ENCODE data around the gene TEX50. TPM values are rescaled to one million over a fixed set of nuclear protein-coding genes. Genes with fewer than 3 reads are reported as not detected.
"Not testable (repeated sequence)": the region's sequence is repeated elsewhere in the genome, so short reads cannot be mapped to it uniquely, and the experiment has no call there.

The TEX50 gene
- total RNA-seq: not detected

- no peak for DNase-seq (ENCODE audit: low spot score)
These were observed at the start of gene TEX50 for GRCh38 chr1:173635116-173635515. Gene TEX50 (plus strand): TSS chr1:173635338. CDS start chr1:173635522, 184 bp downstream.

- no peak for DNase-seq (ENCODE audit: low spot score)
These were observed 44.6 kb upstream of the TEX50 start for GRCh38 chr1:173590557-173590956.

- not testable (repeated sequence) for DNase-seq (ENCODE audit: low spot score)
These were observed 44.0 kb upstream of the TEX50 start for GRCh38 chr1:173591138-173591537.

- DNase-seq (ENCODE audit: low spot score): no peak
These were observed 38.9 kb upstream of the TEX50 start for GRCh38 chr1:173596097-173596825.

- no peak for DNase-seq (ENCODE audit: low spot score)
These were observed 33.5 kb upstream of the TEX50 start for GRCh38 chr1:173601588-173601987.

GRCh38 chr1:173603056-173603591 is 32.0 kb upstream of the TEX50 start, which contains the start of gene SLC9C2:
Gene SLC9C2 (minus strand): TSS chr1:173603072. CDS start chr1:173601776, 1,296 bp downstream.
- DNase-seq (ENCODE audit: low spot score): no peak

GRCh38 chr1:173608503-173609216 is 26.5 kb upstream of the TEX50 start:
- no peak for DNase-seq (ENCODE audit: low spot score)

GRCh38 chr1:173613086-173613485 is 22.1 kb upstream of the TEX50 start:
- DNase-seq (ENCODE audit: low spot score): not testable (repeated sequence)

- DNase-seq (ENCODE audit: low spot score): no peak
These were observed 18.3 kb upstream of the TEX50 start for GRCh38 chr1:173616859-173617258.

- no peak for DNase-seq (ENCODE audit: low spot score)
These were observed 7.9 kb upstream of the TEX50 start for GRCh38 chr1:173627269-173627668.

- no peak for DNase-seq (ENCODE audit: low spot score)
These were observed 6.2 kb upstream of the TEX50 start for GRCh38 chr1:173628888-173629287.

GRCh38 chr1:173637236-173638042 is 2.3 kb downstream of the TEX50 start:
- DNase-seq (ENCODE audit: low spot score): not testable (repeated sequence)

GRCh38 chr1:173638043-173639021 is 3.2 kb downstream of the TEX50 start:
- DNase-seq (ENCODE audit: low spot score): no peak

- no peak for DNase-seq (ENCODE audit: low spot score)
These were observed 4.0 kb downstream of the TEX50 start for GRCh38 chr1:173639102-173639501.

- not testable (repeated sequence) for DNase-seq (ENCODE audit: low spot score)
These were observed 7.5 kb downstream of the TEX50 start for GRCh38 chr1:173642450-173643139.

- no peak for DNase-seq (ENCODE audit: low spot score)
These were observed 11.5 kb downstream of the TEX50 start for GRCh38 chr1:173646656-173647055.

GRCh38 chr1:173648880-173649605 is 13.9 kb downstream of the TEX50 start:
- no peak for DNase-seq (ENCODE audit: low spot score)

- no peak for DNase-seq (ENCODE audit: low spot score)
These were observed 25.2 kb downstream of the TEX50 start for GRCh38 chr1:173660306-173660705.

- DNase-seq (ENCODE audit: low spot score): no peak
These were observed 26.1 kb downstream of the TEX50 start for GRCh38 chr1:173661271-173661670.

All from ureter (tissue), 1 donor.